Astrocyte (in vitro differentiated cells and primary cell): ENCODE measurements around the gene RAB3IP. TPM values are rescaled to one million over a fixed set of nuclear protein-coding genes. Genes with fewer than 3 reads are reported as not detected.

Source experiments
- DNase-seq: peaks from one replicate; pipeline ENCODE4 v3.0.0-alpha.2; 2010; ENCODE audit warnings: low read depth
- FAIRE-seq: peaks from 2 replicates; lab custom pipeline; 2011; peaks lifted over from hg19 to GRCh38; lab: Jason Lieb, UNC
- H2AFZ ChIP-seq: 2 replicates; pipeline ENCODE4 v1.6.0; 2012; ENCODE audit warnings: low read depth, low read length, inconsistent platforms
- H3K27ac ChIP-seq: 2 replicates; pipeline ENCODE4 v1.5.1; 2011; ENCODE audit warnings: low read depth, low read length, inconsistent platforms
- H3K27me3 ChIP-seq: 2 replicates; pipeline ENCODE4 v1.6.0; 2011; ENCODE audit warnings: low read length, inconsistent platforms; ENCODE audit not compliant: insufficient read depth
- H3K36me3 ChIP-seq: 2 replicates; pipeline ENCODE4 v1.5.1; 2011; ENCODE audit warnings: low read length, inconsistent platforms; ENCODE audit not compliant: insufficient read depth
- H3K4me1 ChIP-seq: 2 replicates; pipeline ENCODE4 v1.5.1; 2011; ENCODE audit warnings: low read length, inconsistent platforms; ENCODE audit not compliant: insufficient read depth
- H3K4me2 ChIP-seq: 2 replicates; pipeline ENCODE4 v1.6.0; 2012; ENCODE audit warnings: low read length, inconsistent platforms
- H3K4me3 ChIP-seq: 2 replicates; pipeline ENCODE4 v1.5.1; 2011; ENCODE audit warnings: low read depth, mild to moderate bottlenecking, low read length, inconsistent platforms; ENCODE audit not compliant: insufficient read depth
- H3K79me2 ChIP-seq: 2 replicates; pipeline ENCODE4 v1.6.0; 2012; ENCODE audit warnings: mild to moderate bottlenecking, low read length, inconsistent platforms; ENCODE audit not compliant: insufficient read depth
- H3K9ac ChIP-seq: 2 replicates; pipeline ENCODE4 v1.6.0; 2012; ENCODE audit warnings: mild to moderate bottlenecking, low read length, inconsistent platforms
- H3K9me3 ChIP-seq: 2 replicates; pipeline ENCODE4 v1.5.1; 2012; ENCODE audit warnings: low read depth, mild to moderate bottlenecking, low read length, inconsistent platforms; ENCODE audit not compliant: insufficient read depth
- H4K20me1 ChIP-seq: 2 replicates; pipeline ENCODE4 v1.6.0; 2012; ENCODE audit warnings: low read length, inconsistent platforms; ENCODE audit not compliant: insufficient read depth
- H3K27ac Mint-ChIP-seq: one replicate; pipeline ENCODE4 v1.8.0; 2021; ENCODE audit warnings: mild to moderate bottlenecking, mixed read lengths; ENCODE audit not compliant: unreplicated experiment
- H3K27me3 Mint-ChIP-seq: one replicate; pipeline ENCODE4 v1.8.0; 2021; ENCODE audit warnings: low read depth, mixed read lengths; ENCODE audit not compliant: unreplicated experiment
- H3K36me3 Mint-ChIP-seq: one replicate; pipeline ENCODE4 v1.8.0; 2021; ENCODE audit warnings: low read depth, mixed read lengths; ENCODE audit not compliant: unreplicated experiment
- H3K4me1 Mint-ChIP-seq: one replicate; pipeline ENCODE4 v1.8.0; 2021; ENCODE audit warnings: low read depth, mixed read lengths; ENCODE audit not compliant: unreplicated experiment
- H3K4me3 Mint-ChIP-seq: one replicate; pipeline ENCODE4 v1.8.0; 2021; ENCODE audit warnings: mild to moderate bottlenecking, moderate library complexity, mixed read lengths; ENCODE audit not compliant: unreplicated experiment
- H3K9me3 Mint-ChIP-seq: one replicate; pipeline ENCODE4 v1.8.0; 2021; ENCODE audit warnings: mild to moderate bottlenecking, mixed read lengths; ENCODE audit not compliant: unreplicated experiment
- CTCF ChIP-seq: IDR thresholded peaks from 2 replicates; pipeline ENCODE4 v1.5.1; 2011; ENCODE audit warnings: low read depth, mild to moderate bottlenecking, inconsistent platforms, low read length, moderate library complexity; ENCODE audit not compliant: insufficient read depth
- EZH2 ChIP-seq: IDR thresholded peaks from 2 replicates; pipeline ENCODE4 v1.6.1; 2012; ENCODE audit warnings: mild to moderate bottlenecking, low read length, inconsistent platforms; ENCODE audit not compliant: insufficient read depth
- total RNA-seq: library from RNA; stranded (reverse); gene quantifications from 2 replicates; pipeline ENCODE4 v1.2.1, GENCODE V29; 2021

RAB3IP gene
- total RNA-seq, 1 donor from 2014 or later: 18.4 TPM

DNA sequence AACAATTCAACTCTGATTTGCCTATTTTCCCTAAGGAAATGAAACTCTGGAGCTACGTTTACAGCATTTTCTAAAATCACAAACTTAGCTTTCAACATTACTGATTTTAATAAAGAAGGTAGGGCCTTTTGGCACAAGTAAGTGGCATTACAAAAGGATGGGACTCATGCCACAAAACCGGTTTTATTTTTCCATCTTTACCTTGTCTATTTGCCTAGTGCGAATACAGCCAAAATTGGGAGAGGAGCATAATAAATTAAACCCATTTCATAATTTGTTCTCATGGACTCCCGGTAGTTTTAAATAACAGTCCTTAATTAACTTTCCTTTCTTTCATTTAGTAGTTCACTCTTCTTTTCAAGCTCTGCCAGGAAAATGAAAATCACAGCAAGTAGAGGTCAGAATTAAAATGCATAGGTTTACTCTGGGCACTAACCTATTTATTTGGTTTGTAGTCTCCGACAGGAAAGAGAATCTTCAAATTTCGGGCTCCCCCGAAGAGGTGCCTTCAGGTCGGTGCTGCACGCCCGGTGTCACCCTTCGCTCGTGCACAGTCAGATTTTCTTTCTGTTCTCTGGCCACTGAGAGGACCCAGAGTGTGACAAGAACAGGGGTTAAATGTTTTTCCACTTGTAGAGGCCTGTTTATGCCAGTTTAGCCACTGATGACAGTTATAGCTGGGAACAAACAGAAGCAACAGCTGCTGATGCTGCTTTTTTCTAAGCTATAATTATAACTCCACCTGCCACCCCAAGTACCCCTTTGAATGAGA lies 39.7 kb upstream of the RAB3IP start, which contains the start of gene BEST3:
TSS of gene BEST3 (minus strand) at position 535 of the 772 bp plus-strand sequence. CDS start 1,505 bp downstream, outside the sequence.
- Mint-ChIP-seq H3K27ac (peak within 1 kb of the TSS; percentile 47), H3K36me3 (no peaks in the 10 kb centered on the region), H3K9me3 (no peaks in the 10 kb centered on the region), H3K27me3 (no peaks in the 10 kb centered on the region), H3K4me1 (peaks cover 2% of the 10 kb centered on the region), H3K4me3 (no peak within 1 kb of the TSS)
- H3K4me2 ChIP-seq: no peak within 1 kb of the TSS
- H4K20me1 ChIP-seq: no peaks in the 10 kb centered on the region
- no peak within 1 kb of the TSS for H3K9ac ChIP-seq
- TF ChIP-seq CTCF: no peak
- H3K4me1 ChIP-seq: no peaks in the 10 kb centered on the region
- H3K4me3 ChIP-seq: no peak within 1 kb of the TSS
- H3K27ac ChIP-seq: no peak within 1 kb of the TSS
- no peaks in the 10 kb centered on the region for H3K36me3 ChIP-seq
- no peak for FAIRE-seq
- no peaks in the 10 kb centered on the region for H3K9me3 ChIP-seq
- H3K27me3 ChIP-seq: no peaks in the 10 kb centered on the region
- no peak for DNase-seq
- H2AFZ ChIP-seq: no peak within 1 kb of the TSS
- no peaks in the 10 kb centered on the region for H3K79me2 ChIP-seq

DNA sequence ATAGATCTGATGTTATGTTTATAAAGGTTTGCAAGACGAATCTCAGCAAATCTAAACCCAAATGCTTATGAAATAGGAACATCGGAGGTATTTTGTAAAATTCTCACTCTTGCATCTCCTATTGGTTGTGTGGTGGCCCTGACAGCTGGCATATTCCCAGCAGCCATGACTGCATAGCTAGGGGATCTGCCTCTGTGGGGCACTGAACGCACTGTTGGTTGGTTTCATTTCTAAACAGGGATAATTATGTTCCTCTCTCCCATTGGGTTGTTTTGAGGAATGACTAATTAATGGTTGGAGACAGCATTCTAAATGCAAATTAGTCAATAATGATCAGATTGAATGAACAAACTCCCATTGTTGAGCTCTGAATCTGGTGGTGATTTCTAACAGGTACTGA lies 36.8 kb upstream of the RAB3IP start:
- Histone ChIP-seq H3K27ac (no peak overlapping the region), H3K79me2 (no peaks in the 10 kb centered on the region), H3K27me3 (no peaks in the 10 kb centered on the region), H3K36me3 (no peaks in the 10 kb centered on the region), H4K20me1 (no peaks in the 10 kb centered on the region), H3K9ac (no peak overlapping the region), H3K9me3 (no peaks in the 10 kb centered on the region), H3K4me3 (no peak overlapping the region), H2AFZ (peak overlapping the region; percentile 24), H3K4me1 (no peaks in the 10 kb centered on the region), H3K4me2 (no peak overlapping the region)
- DNase-seq: no peak
- FAIRE-seq: no peak
- Mint-ChIP-seq H3K4me3 (no peak overlapping the region), H3K36me3 (no peaks in the 10 kb centered on the region), H3K9me3 (no peaks in the 10 kb centered on the region), H3K27me3 (no peaks in the 10 kb centered on the region), H3K27ac (no peak overlapping the region), H3K4me1 (peaks cover 5% of the 10 kb centered on the region)
- no peak for TF ChIP-seq CTCF
- TF ChIP-seq EZH2: no peak

DNA sequence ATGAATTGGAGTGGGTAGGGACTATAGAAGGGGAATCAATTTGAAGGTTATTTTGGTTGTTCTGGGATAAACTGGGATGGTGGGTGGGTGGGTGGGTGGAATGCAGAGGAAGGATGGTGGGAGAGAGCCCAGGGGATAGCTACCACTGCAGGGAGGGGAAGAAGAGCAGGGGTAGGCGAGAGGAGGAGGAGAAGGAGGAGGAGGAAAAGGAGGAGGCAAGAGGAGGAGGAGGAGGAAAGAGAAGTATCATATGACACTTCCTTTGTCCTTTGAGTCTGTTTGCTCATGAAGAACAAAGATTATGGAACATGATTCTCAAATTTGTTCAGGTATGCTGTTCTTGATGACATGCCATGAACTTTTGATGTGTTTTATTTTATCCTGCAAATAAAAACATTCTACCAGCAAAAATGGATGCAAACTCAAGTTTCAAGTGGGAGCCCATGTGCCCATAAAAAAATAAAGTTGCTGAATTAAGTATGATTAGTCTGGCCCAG lies 35.5 kb upstream of the RAB3IP start:
- H3K4me2 ChIP-seq: no peak overlapping the region
- H3K27ac Mint-ChIP-seq: no peak overlapping the region
- H3K9ac ChIP-seq: no peak overlapping the region
- H3K79me2 ChIP-seq: no peaks in the 10 kb centered on the region
- no peaks in the 10 kb centered on the region for H3K27me3 ChIP-seq
- H3K4me1 Mint-ChIP-seq: peaks cover 5% of the 10 kb centered on the region
- H2AFZ ChIP-seq: no peak overlapping the region
- no peak overlapping the region for H3K4me3 Mint-ChIP-seq
- no peaks in the 10 kb centered on the region for H3K27me3 Mint-ChIP-seq
- H4K20me1 ChIP-seq: no peaks in the 10 kb centered on the region
- no peaks in the 10 kb centered on the region for H3K4me1 ChIP-seq
- no peaks in the 10 kb centered on the region for H3K36me3 Mint-ChIP-seq
- no peaks in the 10 kb centered on the region for H3K9me3 Mint-ChIP-seq
- no peaks in the 10 kb centered on the region for H3K9me3 ChIP-seq
- DNase-seq (no peak), FAIRE-seq (no peak)
- no peak overlapping the region for H3K27ac ChIP-seq
- TF ChIP-seq EZH2 (no peak), CTCF (no peak)
- no peak overlapping the region for H3K4me3 ChIP-seq
- no peaks in the 10 kb centered on the region for H3K36me3 ChIP-seq
